GM23338 (cell line): ENCODE results near the gene ANKRD40CL. TPM values are rescaled to one million over a fixed set of nuclear protein-coding genes. Genes with fewer than 3 reads are reported as not detected.

ENCODE experiments used
- ATAC-seq: fragments of 200-7000 bp; cut with Tn5 transposase; 3 replicates; pipeline ENCODE4 v1.9.1; 2020
- DNase-seq: peaks from one replicate; pipeline ENCODE4 v3.0.0-alpha.2; 2015; ENCODE audit warnings: low spot score
- H2AFZ ChIP-seq: fragments of 200-600 bp; sonication (generic); 2 replicates; pipeline ENCODE4 v1.8.0; 2016; ENCODE audit warnings: antibody characterized with exemption, mild to moderate bottlenecking, moderate library complexity
- H3F3A ChIP-seq: fragments of 200-600 bp; sonication (generic); replicated peaks from 2 replicates; pipeline ENCODE4 v1.8.0; 2017; ENCODE audit warnings: antibody characterized with exemption, mixed run types, low read depth
- H3K27ac ChIP-seq: fragments of 200-600 bp; sonication (generic); 2 replicates; pipeline ENCODE4 v1.6.1; 2016; ENCODE audit warnings: low read depth
- H3K27me3 ChIP-seq: fragments of 200-600 bp; sonication (generic); 2 replicates; pipeline ENCODE4 v1.8.0; 2016; ENCODE audit warnings: mild to moderate bottlenecking, mixed run types, moderate library complexity; ENCODE audit not compliant: insufficient read depth
- H3K36me3 ChIP-seq: fragments of 200-600 bp; sonication (generic); 2 replicates; pipeline ENCODE4 v1.8.0; 2016; ENCODE audit warnings: mild to moderate bottlenecking; ENCODE audit not compliant: insufficient read depth
- H3K4me1 ChIP-seq: fragments of 200-600 bp; sonication (generic); 2 replicates; pipeline ENCODE4 v1.8.0; 2016; ENCODE audit warnings: mild to moderate bottlenecking, moderate library complexity; ENCODE audit not compliant: insufficient read depth
- H3K4me2 ChIP-seq: fragments of 200-600 bp; sonication (generic); 2 replicates; pipeline ENCODE4 v1.7.1; 2017; ENCODE audit warnings: mixed run types
- H3K4me3 ChIP-seq: fragments of 200-600 bp; sonication (generic); 2 replicates; pipeline ENCODE4 v1.6.1; 2016; ENCODE audit warnings: mixed run types
- H3K79me2 ChIP-seq: fragments of 200-600 bp; sonication (generic); replicated peaks from 2 replicates; pipeline ENCODE4 v1.8.0; 2017; ENCODE audit warnings: mild to moderate bottlenecking; ENCODE audit not compliant: insufficient read depth
- H3K9me2 ChIP-seq: fragments of 200-600 bp; sonication (generic); 2 replicates; pipeline ENCODE4 v1.8.0; 2017; ENCODE audit not compliant: insufficient read depth
- H4K20me1 ChIP-seq: fragments of 200-600 bp; sonication (generic); replicated peaks from 2 replicates; pipeline ENCODE4 v1.8.0; 2017; ENCODE audit warnings: mild to moderate bottlenecking; ENCODE audit not compliant: insufficient read depth
- H3K27ac Mint-ChIP-seq: 2 replicates; pipeline ENCODE4 v1.8.0; 2020; ENCODE audit warnings: inconsistent platforms, mild to moderate bottlenecking, moderate library complexity, mixed read lengths
- H3K27me3 Mint-ChIP-seq: 3 replicates; pipeline ENCODE4 v1.8.0; 2022; ENCODE audit warnings: low read depth, mild to moderate bottlenecking, moderate library complexity, mixed read lengths, inconsistent platforms; ENCODE audit not compliant: insufficient read depth, poor library complexity
- H3K36me3 Mint-ChIP-seq: 3 replicates; pipeline ENCODE4 v1.8.0; 2021; ENCODE audit warnings: low read depth, mild to moderate bottlenecking, inconsistent platforms, moderate library complexity, mixed read lengths
- H3K4me1 Mint-ChIP-seq: 3 replicates; pipeline ENCODE4 v1.8.0; 2020; ENCODE audit warnings: mild to moderate bottlenecking, inconsistent platforms, mixed read lengths
- H3K4me3 Mint-ChIP-seq: 3 replicates; pipeline ENCODE4 v1.8.0; 2021; ENCODE audit warnings: moderate library complexity, mild to moderate bottlenecking, inconsistent platforms, mixed read lengths
- H3K9me3 Mint-ChIP-seq: 3 replicates; pipeline ENCODE4 v1.8.0; 2020; ENCODE audit warnings: moderate library complexity, mild to moderate bottlenecking, inconsistent platforms, mixed read lengths
- CREB1 ChIP-seq: fragments of 250-450 bp; sonication (Bioruptor Pico); IDR thresholded peaks from 2 replicates; pipeline ENCODE4 v1.5.0; 2020; ENCODE audit warnings: low read depth, mild to moderate bottlenecking, moderate library complexity
- CTCF ChIP-seq, 2 experiments: fragments of 200-600 bp in 1 of 2; sonication (generic) in 1 of 2; conservative IDR thresholded peaks; 2 replicates each; pipeline versions ENCODE4 v1.5.1 to v1.6.1; 2016 to 2017; ENCODE audit warnings: antibody characterized with exemption in 2 of 2, low read depth in 2 of 2, mild to moderate bottlenecking in 2 of 2, moderate library complexity in 1 of 2
- ETS1 ChIP-seq: IDR thresholded peaks from 2 replicates; pipeline ENCODE4 v1.6.1; 2016; ENCODE audit warnings: antibody characterized with exemption
- EZH2 ChIP-seq: fragments of 200-600 bp; sonication (generic); IDR thresholded peaks from one replicate; pipeline ENCODE4 v1.8.0; 2017; ENCODE audit warnings: antibody characterized with exemption, mild to moderate bottlenecking, low read depth; ENCODE audit not compliant: unreplicated experiment
- EZH2phosphoT487 ChIP-seq: fragments of 200-600 bp; sonication (generic); IDR thresholded peaks from one replicate; pipeline ENCODE4 v1.8.1; 2018; ENCODE audit warnings: antibody characterized with exemption; ENCODE audit not compliant: unreplicated experiment
- JUNB ChIP-seq: IDR thresholded peaks from one replicate; pipeline ENCODE4 v1.6.1; 2016; ENCODE audit warnings: antibody characterized with exemption; ENCODE audit not compliant: unreplicated experiment
- NANOG ChIP-seq: IDR thresholded peaks from 2 replicates; pipeline ENCODE4 v1.6.1; 2016; ENCODE audit warnings: antibody characterized with exemption, borderline replicate concordance
- POLR2AphosphoS5 ChIP-seq: IDR thresholded peaks from 2 replicates; pipeline ENCODE4 v1.6.1; 2016; ENCODE audit warnings: antibody characterized with exemption, low read depth
- REST ChIP-seq: IDR thresholded peaks from one replicate; pipeline ENCODE4 v1.6.1; 2018; ENCODE audit warnings: antibody characterized with exemption; ENCODE audit not compliant: unreplicated experiment
- STAT1 ChIP-seq: IDR thresholded peaks from one replicate; pipeline ENCODE4 v1.6.1; 2016; ENCODE audit warnings: antibody characterized with exemption; ENCODE audit not compliant: unreplicated experiment
- ZNF114 ChIP-seq: fragments of 250-450 bp; sonication (Bioruptor Pico); IDR thresholded peaks from 2 replicates; pipeline ENCODE4 v1.5.0; 2020; ENCODE audit warnings: mild to moderate bottlenecking, moderate library complexity
- ZNF331 ChIP-seq: fragments of 250-450 bp; sonication (Bioruptor Pico); IDR thresholded peaks from 2 replicates; pipeline ENCODE4 v1.5.0; 2020; ENCODE audit warnings: low read depth, mild to moderate bottlenecking, moderate library complexity
- ZNF462 ChIP-seq: fragments of 250-450 bp; sonication (Bioruptor Pico); IDR thresholded peaks from 2 replicates; pipeline ENCODE4 v1.5.0; 2020; ENCODE audit warnings: mild to moderate bottlenecking, moderate library complexity
- polyA plus RNA-seq: library from polyadenylated mRNA; unstranded; fragments of >200 nt; fragmentation: Nextera tagmentation; extraction: Ambion mirVana; gene quantifications from 2 replicates; pipeline ENCODE4 v1.2.1, GENCODE V29; 2016
- total RNA-seq: library from RNA; depleted of rRNA; stranded (reverse); fragments of >200 nt; shearing (Covaris generic); gene quantifications from 2 replicates; pipeline ENCODE4 v1.2.3, GENCODE V29; 2014

ANKRD40CL gene
- total and polyA plus RNA-seq, 2 experiments from 2014 or later = not detected

DNA sequence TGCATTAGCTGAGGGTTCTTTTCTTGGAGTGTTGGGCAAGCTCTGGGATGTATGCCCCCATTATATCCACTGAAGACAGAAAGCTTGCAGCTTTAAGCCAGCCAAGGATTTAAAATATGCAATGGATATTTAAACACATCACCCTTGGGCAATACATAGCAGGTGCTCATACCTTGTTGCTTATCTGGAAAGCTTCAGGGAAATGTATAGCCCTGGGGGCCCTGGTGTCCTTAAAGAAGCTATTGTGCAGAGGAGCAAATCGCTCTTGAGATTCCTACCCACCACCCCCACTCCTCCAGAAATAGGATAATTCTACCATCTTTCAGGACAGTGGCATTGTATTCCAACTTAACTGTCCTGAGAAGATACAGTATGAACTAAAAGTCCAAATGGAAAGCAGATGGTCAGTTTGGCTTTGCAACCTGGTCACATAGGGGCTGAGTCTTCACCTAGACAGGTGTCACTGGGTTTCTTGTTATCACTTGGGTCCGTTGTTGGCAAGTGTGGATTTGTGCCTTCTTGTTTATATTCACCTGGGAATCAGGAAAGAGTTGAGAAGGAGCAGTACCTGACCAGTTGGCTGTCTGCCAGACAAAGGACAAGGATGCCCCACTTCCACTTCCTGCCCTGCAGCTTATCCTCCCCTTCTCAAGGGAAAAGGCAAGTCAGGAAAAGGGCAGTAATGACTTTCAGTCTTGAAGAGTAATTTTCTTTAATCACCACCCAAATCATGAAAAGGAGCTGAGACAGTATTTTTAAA, 3.4 kb downstream of the ANKRD40CL start:
- Mint-ChIP-seq H3K36me3 (no peaks in the 10 kb centered on the region), H3K27me3 (peaks cover 10% of the 10 kb centered on the region), H3K4me1 (peaks cover 18% of the 10 kb centered on the region), H3K4me3 (no peak overlapping the region), H3K9me3 (no peaks in the 10 kb centered on the region), H3K27ac (peak overlapping the region; percentile 58)
- Histone ChIP-seq H3F3A (no peaks in the 10 kb centered on the region), H3K9me2 (no peaks in the 10 kb centered on the region), H3K36me3 (no peaks in the 10 kb centered on the region), H2AFZ (peak overlapping the region; percentile 68), H3K27ac (no peak overlapping the region), H3K27me3 (no peaks in the 10 kb centered on the region), H3K79me2 (no peaks in the 10 kb centered on the region), H3K4me3 (no peak overlapping the region), H3K4me1 (peaks cover 11% of the 10 kb centered on the region; the same call in 1 of the 2 replicates), H4K20me1 (no peaks in the 10 kb centered on the region), H3K4me2 (no peak overlapping the region)
- TF ChIP-seq NANOG (no peak), EZH2phosphoT487 (no peak), STAT1 (no peak), REST (no peak), CTCF (conservative IDR thresholded peaks at IDR 0.05; ENCODE audit: low read depth in 2 of 2) (no peak), ZNF462 (CRISPR knock-in tag) (no peak), JUNB (no peak), ZNF114 (CRISPR knock-in tag) (no peak), ETS1 (no peak), POLR2AphosphoS5 (no peak), EZH2 (no peak), CREB1 (CRISPR knock-in tag) (no peak), ZNF331 (no peak)
- ATAC-seq = no peak
- no peak for DNase-seq
